ENCODE data around the gene SLC5A12.

DNA sequence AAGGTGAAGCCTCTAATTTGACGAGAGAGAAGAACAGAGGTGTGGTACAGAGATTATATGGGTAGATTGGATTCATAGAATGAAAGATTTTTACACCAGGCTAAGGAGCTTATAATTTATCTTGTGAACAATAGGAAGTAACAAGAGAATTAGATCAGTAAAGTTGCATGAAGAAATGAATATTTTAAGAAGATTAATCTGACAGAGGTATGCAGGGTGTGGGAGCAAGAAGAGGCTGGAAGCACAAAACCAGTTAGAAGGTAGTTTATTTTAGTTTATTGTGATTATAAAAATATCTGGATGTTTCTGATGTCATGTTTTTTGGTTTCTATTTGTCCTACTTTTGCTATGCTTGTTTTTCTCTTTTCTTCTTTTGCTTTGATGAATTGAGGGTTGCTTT, 15.7 kb downstream of the SLC5A12 start:
- TF ChIP-seq, protein P1, sequence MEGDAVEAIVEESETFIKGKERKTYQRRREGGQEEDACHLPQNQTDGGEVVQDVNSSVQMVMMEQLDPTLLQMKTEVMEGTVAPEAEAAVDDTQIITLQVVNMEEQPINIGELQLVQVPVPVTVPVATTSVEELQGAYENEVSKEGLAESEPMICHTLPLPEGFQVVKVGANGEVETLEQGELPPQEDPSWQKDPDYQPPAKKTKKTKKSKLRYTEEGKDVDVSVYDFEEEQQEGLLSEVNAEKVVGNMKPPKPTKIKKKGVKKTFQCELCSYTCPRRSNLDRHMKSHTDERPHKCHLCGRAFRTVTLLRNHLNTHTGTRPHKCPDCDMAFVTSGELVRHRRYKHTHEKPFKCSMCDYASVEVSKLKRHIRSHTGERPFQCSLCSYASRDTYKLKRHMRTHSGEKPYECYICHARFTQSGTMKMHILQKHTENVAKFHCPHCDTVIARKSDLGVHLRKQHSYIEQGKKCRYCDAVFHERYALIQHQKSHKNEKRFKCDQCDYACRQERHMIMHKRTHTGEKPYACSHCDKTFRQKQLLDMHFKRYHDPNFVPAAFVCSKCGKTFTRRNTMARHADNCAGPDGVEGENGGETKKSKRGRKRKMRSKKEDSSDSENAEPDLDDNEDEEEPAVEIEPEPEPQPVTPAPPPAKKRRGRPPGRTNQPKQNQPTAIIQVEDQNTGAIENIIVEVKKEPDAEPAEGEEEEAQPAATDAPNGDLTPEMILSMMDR (IDR thresholded peaks at IDR 0.05), result no peak
- TF ChIP-seq EP300 (IDR thresholded peaks at IDR 0.05), result no peak

All from gastroesophageal sphincter (tissue), 3 donors.